ENCODE measurements around the gene GABPB2.

The GABPB2 gene

GRCh38 chr1:151128800-151129199 is 58.2 kb downstream of the GABPB2 start:
- DNase-seq = no peak
- intact Hi-C loops (cut with DNase I) = no loop called here

GRCh38 chr1:151130987-151131586 is 60.5 kb downstream of the GABPB2 start:
- intact Hi-C loops (cut with DNase I) = no loop called here
- DNase-seq = peak; percentile 57 to 96 (median 82)

GRCh38 chr1:151131701-151132334 is 61.3 kb downstream of the GABPB2 start:
- peak in 6 of 42 donors; percentile 15 to 48 (median 26) for DNase-seq
- intact Hi-C loops (cut with DNase I) = no loop called here

- no peak for DNase-seq
- intact Hi-C loops (cut with DNase I) = no loop called here
Measured at GRCh38 chr1:151132335-151133017, 61.9 kb downstream of the GABPB2 start.

GRCh38 chr1:151133018-151133806 is 62.7 kb downstream of the GABPB2 start:
- DNase-seq = peak in 1 of 42 donors; percentile 20
- intact Hi-C loops (cut with DNase I) = no loop called here

GRCh38 chr1:151134396-151134795 is 63.8 kb downstream of the GABPB2 start:
- DNase-seq = peak in 2 of 42 donors; percentile 5 to 17
- intact Hi-C loops (cut with DNase I) = no loop called here

GRCh38 chr1:151134991-151135390 is 64.4 kb downstream of the GABPB2 start:
- intact Hi-C loops (cut with DNase I) = no loop called here
- DNase-seq = no peak

- intact Hi-C loops (cut with DNase I) = no loop called here
- DNase-seq = peak in 1 of 42 donors; percentile 31
Measured at GRCh38 chr1:151135433-151136385, 65.1 kb downstream of the GABPB2 start.

GRCh38 chr1:151137789-151138188 is 67.2 kb downstream of the GABPB2 start:
- intact Hi-C loops (cut with DNase I) = no loop called here
- DNase-seq = peak in 1 of 42 donors; percentile 32

GRCh38 chr1:151142411-151143056 is 72.0 kb downstream of the GABPB2 start:
- peak in 1 of 42 donors; percentile 27 for DNase-seq
- intact Hi-C loops (cut with DNase I) = no loop called here

GRCh38 chr1:151143057-151143435 is 72.5 kb downstream of the GABPB2 start:
- peak in 1 of 42 donors; percentile 24 for DNase-seq
- intact Hi-C loops (cut with DNase I) = no loop called here

- peak in 1 of 42 donors; percentile 8 for DNase-seq
- intact Hi-C loops (cut with DNase I) = no loop called here
Measured at GRCh38 chr1:151143986-151144385, 73.4 kb downstream of the GABPB2 start.

GRCh38 chr1:151144474-151145303 is 74.1 kb downstream of the GABPB2 start:
- intact Hi-C loops (cut with DNase I) = no loop called here
- peak in 1 of 42 donors; percentile 34 for DNase-seq

GRCh38 chr1:151145304-151146071 is 74.9 kb downstream of the GABPB2 start:
- intact Hi-C loops (cut with DNase I) = no loop called here
- DNase-seq = peak in 25 of 42 donors; percentile 21 to 64 (median 37)

- intact Hi-C loops (cut with DNase I) = no loop called here
- DNase-seq = peak in 5 of 42 donors; percentile 13 to 49 (median 27)
Measured at GRCh38 chr1:151146072-151146411, 75.5 kb downstream of the GABPB2 start.

- intact Hi-C loops (cut with DNase I) = no loop called here
- peak; percentile 89 to 99 (median 98) for DNase-seq
Measured at GRCh38 chr1:151146412-151147131, 76.0 kb downstream of the GABPB2 start, which contains the start of gene SEMA6C. Gene SEMA6C, minus strand, starts transcription at chr1:151146631. Its CDS starts 4,010 bp downstream, at chr1:151142621.

Data from head of caudate nucleus (tissue), 42 donors.